ENCODE measurements around the gene CA12. TPM values are rescaled to one million over a fixed set of nuclear protein-coding genes. Genes with fewer than 3 reads are reported as not detected.

The CA12 gene
- total RNA-seq, 2 donors from 2014 or later, result 0.15 to 1.0 TPM

DNA sequence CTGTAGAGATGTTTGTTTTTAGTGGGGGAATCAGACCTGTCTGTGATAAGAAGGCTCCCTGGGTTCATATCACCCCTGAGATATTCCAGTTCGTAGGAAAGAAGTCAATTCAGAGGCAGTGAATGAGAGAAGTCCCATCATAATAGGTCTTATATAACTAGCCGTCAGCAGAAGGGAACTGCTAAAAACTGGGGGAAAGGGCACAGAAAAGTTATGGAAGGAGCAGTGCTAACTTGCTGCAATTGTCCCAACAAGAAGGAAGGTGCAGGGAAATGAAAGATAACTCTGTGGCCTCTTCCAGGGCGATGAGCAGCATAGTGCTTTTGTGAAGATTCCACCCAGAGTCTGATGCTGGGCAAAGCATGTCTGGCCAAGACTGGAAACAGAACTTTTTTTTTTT is 9.0 kb upstream of the CA12 start:
- Mint-ChIP-seq H3K4me1 (peaks cover 4% of the 10 kb centered on the region), H3K36me3 (ENCODE audit: low read depth) (no peaks in the 10 kb centered on the region), H3K4me3 (no peak overlapping the region), H3K9me3 (no peaks in the 10 kb centered on the region), H3K27me3 (peaks cover 45% of the 10 kb centered on the region), H3K27ac (no peak overlapping the region)
- ATAC-seq (replicated peaks), result no peak

GRCh38 chr15:63389902-63390670 is 8.4 kb upstream of the CA12 start:
- H3K27me3 Mint-ChIP-seq, result peaks cover 44% of the 10 kb centered on the region
- H3K36me3 Mint-ChIP-seq (ENCODE audit: low read depth), result no peaks in the 10 kb centered on the region
- H3K4me3 Mint-ChIP-seq, result no peak overlapping the region
- H3K27ac Mint-ChIP-seq, result no peak overlapping the region
- H3K4me1 Mint-ChIP-seq, result no peaks in the 10 kb centered on the region
- no peak for ATAC-seq (replicated peaks)
- H3K9me3 Mint-ChIP-seq, result no peaks in the 10 kb centered on the region

DNA sequence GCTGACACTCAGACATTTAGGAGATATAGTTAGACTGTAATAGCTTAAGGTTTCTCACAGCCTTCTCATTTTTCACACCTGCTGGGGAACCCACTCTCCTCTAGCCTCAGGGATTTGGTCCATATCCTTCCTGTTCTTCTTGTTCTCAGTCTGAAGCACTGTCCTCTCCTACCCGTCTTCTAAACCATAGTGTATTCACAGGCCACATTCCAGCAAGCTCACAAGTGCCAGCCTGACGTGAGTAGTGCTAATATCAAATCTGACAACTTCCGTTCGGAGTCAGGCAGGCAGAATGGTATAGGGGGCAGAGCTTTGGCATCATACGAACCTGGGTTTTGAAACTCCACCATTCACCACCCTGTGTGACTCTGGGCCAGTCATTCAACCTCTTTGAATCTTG is 6.9 kb upstream of the CA12 start:
- no peak for ATAC-seq (replicated peaks)
- H3K27me3 Mint-ChIP-seq, result peaks cover 47% of the 10 kb centered on the region
- H3K36me3 Mint-ChIP-seq (ENCODE audit: low read depth), result no peaks in the 10 kb centered on the region
- no peaks in the 10 kb centered on the region for H3K9me3 Mint-ChIP-seq
- H3K4me1 Mint-ChIP-seq, result no peaks in the 10 kb centered on the region
- no peak overlapping the region for H3K27ac Mint-ChIP-seq
- no peak overlapping the region for H3K4me3 Mint-ChIP-seq

DNA sequence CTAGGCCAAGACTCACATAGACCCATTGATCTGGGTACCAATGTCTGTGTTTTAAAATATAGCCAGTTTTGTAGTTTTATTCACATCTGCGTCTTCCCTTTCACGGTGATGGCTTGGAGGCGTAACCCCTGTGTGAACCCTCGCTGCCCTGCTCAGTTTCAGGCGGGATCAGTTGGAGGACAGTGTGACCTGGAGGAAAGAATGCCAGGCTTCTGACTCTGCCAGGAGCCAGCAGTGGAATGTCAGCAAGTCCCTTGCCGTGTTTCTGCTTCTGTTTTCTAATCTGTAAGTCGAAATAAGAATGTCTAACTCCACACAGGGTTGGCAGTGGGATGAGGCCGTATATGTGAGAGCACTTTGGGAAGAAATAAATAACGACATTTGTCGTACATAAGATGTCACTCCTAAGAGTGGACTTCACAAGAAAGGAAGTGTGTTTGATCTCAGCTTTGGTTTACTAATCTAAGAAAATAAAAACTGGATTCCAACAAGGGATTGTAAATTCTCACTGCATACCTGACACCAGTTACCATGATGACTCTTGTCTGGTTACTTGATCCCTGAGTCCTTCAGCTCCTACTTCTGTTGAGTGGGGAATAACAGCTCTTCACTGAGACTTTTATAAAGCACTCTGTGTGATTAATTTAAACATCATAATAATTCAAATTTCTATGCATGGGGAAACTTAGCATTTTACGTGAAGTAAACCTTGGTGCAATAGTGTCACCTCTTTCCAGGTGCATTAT is 6.3 kb upstream of the CA12 start:
- no peak overlapping the region for H3K27ac Mint-ChIP-seq
- H3K4me1 Mint-ChIP-seq, result no peaks in the 10 kb centered on the region
- no peaks in the 10 kb centered on the region for H3K9me3 Mint-ChIP-seq
- peaks cover 52% of the 10 kb centered on the region for H3K27me3 Mint-ChIP-seq
- no peak for ATAC-seq (replicated peaks)
- no peak overlapping the region for H3K4me3 Mint-ChIP-seq
- no peaks in the 10 kb centered on the region for H3K36me3 Mint-ChIP-seq (ENCODE audit: low read depth)

DNA sequence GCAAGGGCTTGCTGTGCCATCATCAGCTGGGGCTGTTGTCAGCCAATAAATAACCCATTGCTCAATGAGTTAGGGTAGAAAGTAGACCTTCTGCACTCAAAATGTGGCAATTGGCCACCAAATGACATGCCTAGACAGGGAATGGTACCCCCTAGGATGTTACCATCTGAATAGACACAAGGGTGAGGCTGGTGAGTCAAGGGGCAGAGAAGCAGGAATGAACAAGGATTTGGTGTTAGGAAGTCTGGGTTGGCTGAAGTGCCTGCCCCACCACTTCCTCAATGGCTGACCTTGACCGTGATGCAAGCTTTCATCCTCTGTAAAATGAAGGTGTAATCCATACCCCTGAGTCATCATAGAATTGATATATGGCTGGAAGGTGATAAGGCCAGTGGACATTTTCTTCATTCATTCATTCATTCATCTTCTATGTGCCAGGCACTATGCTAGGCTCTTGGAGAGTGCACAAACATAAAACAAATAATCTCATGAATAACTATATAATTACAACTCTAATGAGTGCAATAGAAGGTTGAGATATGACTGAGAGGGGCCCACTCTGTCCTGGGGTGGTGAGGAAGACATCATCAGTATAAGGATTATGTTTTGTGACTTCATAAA is 4.4 kb upstream of the CA12 start:
- Mint-ChIP-seq H3K27me3 (peaks cover 51% of the 10 kb centered on the region), H3K4me3 (no peak overlapping the region), H3K27ac (no peak overlapping the region), H3K36me3 (ENCODE audit: low read depth) (no peaks in the 10 kb centered on the region), H3K4me1 (no peaks in the 10 kb centered on the region), H3K9me3 (no peaks in the 10 kb centered on the region)
- ATAC-seq (replicated peaks), result no peak

DNA sequence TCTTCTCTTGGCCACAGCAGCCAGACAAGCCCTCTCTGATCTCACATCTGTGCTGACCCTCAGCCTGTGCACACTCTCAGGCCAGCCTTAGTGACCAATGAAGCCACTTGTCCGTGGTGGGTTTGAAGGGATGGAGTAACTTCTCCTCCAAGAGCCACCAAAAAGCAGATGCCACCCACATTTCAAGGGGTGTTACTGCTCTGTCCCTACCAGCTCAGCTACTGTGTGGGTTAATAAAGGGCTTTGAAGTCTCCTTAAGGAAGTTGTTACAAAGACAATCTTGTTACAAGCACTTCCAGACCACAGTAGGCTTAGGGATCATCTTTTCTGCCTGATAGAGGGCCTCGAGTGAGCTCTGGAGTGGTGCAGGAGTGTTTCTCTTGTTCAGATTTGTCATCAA is 3.3 kb upstream of the CA12 start:
- ATAC-seq (replicated peaks), result no peak
- Mint-ChIP-seq H3K27ac (no peak overlapping the region), H3K4me3 (no peak overlapping the region), H3K4me1 (no peaks in the 10 kb centered on the region), H3K27me3 (peaks cover 55% of the 10 kb centered on the region), H3K36me3 (ENCODE audit: low read depth) (no peaks in the 10 kb centered on the region), H3K9me3 (no peaks in the 10 kb centered on the region)

- H3K4me3 Mint-ChIP-seq, result no peak overlapping the region
- ATAC-seq (replicated peaks), result peak; percentile 63
- no peaks in the 10 kb centered on the region for H3K9me3 Mint-ChIP-seq
- no peak overlapping the region for H3K27ac Mint-ChIP-seq
- H3K36me3 Mint-ChIP-seq (ENCODE audit: low read depth), result no peaks in the 10 kb centered on the region
- H3K4me1 Mint-ChIP-seq, result no peaks in the 10 kb centered on the region
- H3K27me3 Mint-ChIP-seq, result peaks cover 63% of the 10 kb centered on the region
Measured at GRCh38 chr15:63382966-63383710, 1.5 kb upstream of the CA12 start.

- Mint-ChIP-seq H3K36me3 (ENCODE audit: low read depth) (no peaks in the 10 kb centered on the region), H3K27ac (no peak overlapping the region), H3K4me3 (peak overlapping the region; percentile 64), H3K9me3 (no peaks in the 10 kb centered on the region), H3K4me1 (peaks cover 6% of the 10 kb centered on the region), H3K27me3 (peaks cover 63% of the 10 kb centered on the region)
- ATAC-seq (replicated peaks), result no peak
Measured at GRCh38 chr15:63380808-63381282, 801 bp downstream of the CA12 start.

DNA sequence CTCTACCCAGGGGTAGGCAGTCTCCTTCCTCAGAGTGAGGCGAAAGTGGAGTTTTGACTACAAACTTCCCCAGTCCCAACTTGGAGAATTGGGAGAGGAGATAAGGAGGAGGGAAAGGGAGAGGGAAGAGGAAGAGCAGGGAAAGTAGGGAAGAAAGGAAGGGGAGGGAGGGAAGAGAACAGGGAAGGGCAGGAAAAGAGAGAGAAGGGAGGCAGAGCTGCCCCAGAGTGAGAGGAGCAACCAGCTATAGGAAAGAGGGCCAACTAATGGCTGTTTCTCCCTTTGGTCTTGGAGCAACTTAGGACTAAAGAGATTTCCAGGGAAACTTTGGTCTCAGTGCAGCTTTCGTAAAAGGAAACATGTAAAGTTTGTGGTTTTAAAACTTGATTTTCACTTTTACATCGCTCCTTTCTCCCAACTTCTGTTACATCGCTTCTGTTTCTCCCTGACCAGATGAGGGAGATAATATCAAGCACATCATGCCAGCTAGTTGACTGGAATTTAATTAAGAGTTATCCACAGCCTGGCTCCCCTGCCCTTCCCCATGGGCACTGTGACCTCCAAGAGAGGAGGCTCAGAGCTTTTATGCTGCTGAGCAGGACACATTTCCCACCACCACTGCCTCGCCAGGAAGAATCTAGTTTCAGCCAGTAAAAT is 1.4 kb downstream of the CA12 start:
- ATAC-seq (replicated peaks), result no peak
- no peak overlapping the region for H3K27ac Mint-ChIP-seq
- peaks cover 59% of the 10 kb centered on the region for H3K27me3 Mint-ChIP-seq
- peaks cover 10% of the 10 kb centered on the region for H3K4me1 Mint-ChIP-seq
- H3K36me3 Mint-ChIP-seq (ENCODE audit: low read depth), result no peaks in the 10 kb centered on the region
- H3K4me3 Mint-ChIP-seq, result peak overlapping the region; percentile 64
- H3K9me3 Mint-ChIP-seq, result no peaks in the 10 kb centered on the region

DNA sequence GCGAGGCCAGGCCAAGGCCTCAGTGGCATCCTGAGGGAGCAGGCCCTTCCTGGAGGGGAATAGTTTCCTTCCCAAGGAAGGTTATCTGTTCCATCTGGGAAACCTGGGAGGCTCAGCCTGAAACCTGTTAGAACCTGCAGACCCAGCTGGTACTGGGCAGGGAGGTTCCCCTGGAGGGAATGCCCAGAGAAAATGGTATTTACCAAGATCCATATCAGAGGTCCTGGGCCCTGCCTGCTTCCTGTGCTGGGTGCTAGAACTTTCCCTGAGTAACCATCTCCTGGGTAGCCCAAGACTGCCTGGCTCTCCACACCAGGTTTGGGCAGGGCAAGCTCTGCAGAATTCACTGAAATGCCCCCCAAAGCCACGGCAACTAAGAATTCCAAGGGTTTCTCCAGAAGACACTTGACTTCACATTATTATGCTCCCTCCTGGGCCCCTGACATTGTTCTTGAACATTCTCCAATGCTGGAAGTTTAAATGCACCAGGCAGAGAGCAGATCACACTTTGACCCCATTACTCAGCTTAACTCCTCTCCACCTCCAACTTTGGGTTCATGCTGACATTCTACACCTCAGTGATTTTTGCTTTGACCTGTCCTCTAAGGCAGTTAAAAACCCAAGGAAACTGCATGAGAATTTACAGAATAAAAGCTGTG is 2.0 kb downstream of the CA12 start:
- no peak overlapping the region for H3K4me3 Mint-ChIP-seq
- no peaks in the 10 kb centered on the region for H3K9me3 Mint-ChIP-seq
- H3K36me3 Mint-ChIP-seq (ENCODE audit: low read depth), result no peaks in the 10 kb centered on the region
- peaks cover 54% of the 10 kb centered on the region for H3K27me3 Mint-ChIP-seq
- H3K27ac Mint-ChIP-seq, result no peak overlapping the region
- ATAC-seq (replicated peaks), result no peak
- H3K4me1 Mint-ChIP-seq, result peaks cover 17% of the 10 kb centered on the region

DNA sequence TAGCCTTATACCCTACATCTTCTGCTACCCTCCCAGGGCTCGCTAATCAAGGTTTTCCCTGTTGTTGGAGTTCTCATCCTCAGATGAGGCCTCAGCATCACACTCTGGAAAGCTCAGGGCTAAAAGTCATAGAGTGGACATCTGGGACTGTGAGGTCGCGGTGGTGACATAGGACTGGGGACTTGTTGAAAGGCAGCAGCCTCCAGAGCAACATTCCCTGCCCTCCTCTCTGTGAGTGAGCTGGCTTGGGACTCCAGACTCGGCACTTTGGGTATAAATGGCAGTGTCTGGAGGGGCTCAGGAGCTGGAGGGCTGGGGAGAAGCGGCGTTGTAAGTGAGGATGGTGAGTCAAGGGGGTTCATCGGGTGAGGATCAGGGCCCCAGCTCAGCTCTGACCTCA is 2.7 kb downstream of the CA12 start:
- no peak for ATAC-seq (replicated peaks)
- Mint-ChIP-seq H3K27me3 (peaks cover 50% of the 10 kb centered on the region), H3K4me3 (no peak overlapping the region), H3K4me1 (peaks cover 23% of the 10 kb centered on the region), H3K36me3 (ENCODE audit: low read depth) (no peaks in the 10 kb centered on the region), H3K27ac (no peak overlapping the region), H3K9me3 (no peaks in the 10 kb centered on the region)

DNA sequence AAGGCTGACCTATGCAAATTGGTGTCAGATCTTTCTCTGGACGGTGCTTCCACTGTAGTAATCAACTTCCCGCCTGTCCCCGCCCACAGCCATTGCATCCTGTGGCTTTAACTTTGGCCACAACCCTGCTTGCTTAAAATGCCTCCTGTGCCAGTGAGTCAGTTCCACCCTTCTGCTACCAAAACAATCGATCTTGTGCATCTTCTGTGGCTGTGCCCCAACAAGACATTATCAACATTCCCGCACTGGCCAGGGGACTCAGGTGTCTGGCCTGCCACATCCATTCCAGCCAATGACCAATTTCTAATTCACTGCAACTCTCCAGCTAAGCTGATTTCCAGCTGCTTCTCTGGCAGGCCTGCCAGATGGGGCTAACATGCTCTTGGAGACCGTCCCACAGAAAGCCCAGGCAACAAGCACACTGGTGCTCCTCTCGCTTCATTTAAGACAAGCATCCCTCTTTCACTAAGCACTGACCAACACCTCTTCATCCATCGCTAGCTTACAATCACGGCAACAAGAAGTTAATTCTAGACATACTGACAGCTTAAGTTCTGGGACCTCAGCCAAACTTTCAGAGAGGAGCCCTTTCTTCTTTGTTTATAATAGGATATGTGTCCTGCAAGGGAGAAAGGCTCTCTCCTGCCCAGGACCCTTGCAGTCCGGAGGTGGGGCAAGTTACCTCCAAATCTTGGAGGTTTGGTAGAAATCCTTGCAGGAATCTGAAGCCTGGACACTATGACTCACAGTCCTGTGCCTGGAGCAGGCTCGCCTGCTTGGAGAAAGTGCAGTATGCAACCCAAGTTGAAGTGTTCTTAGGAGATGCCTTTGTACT is 6.7 kb downstream of the CA12 start:
- Mint-ChIP-seq H3K36me3 (ENCODE audit: low read depth) (no peaks in the 10 kb centered on the region), H3K27me3 (peaks cover 24% of the 10 kb centered on the region), H3K9me3 (no peaks in the 10 kb centered on the region), H3K4me3 (peak overlapping the region; percentile 29), H3K27ac (peak overlapping the region; percentile 48), H3K4me1 (peaks cover 24% of the 10 kb centered on the region)
- peak; percentile 67 for ATAC-seq (replicated peaks)
